ENCODE results near the gene PDE4B.

DNA sequence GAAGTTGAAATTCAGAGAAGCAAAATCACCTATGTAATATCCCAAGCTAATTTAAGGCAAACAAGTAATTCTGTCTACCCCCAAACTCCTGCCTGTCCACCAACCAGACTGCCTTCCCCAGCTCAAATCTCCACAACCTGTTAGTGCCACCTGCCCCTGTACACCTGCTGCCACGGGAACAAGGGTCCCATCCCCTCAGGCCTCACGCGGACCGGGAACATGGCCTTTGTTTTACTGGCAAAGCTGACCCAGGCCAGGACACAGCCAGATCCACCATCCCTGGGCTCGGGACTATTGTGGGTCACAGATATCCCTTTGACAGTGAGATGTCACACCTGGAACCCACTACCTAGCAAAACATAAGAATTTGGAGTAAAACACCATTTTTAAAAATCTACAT, 601.9 kb downstream of the PDE4B start:
- TF ChIP-seq, protein P1, sequence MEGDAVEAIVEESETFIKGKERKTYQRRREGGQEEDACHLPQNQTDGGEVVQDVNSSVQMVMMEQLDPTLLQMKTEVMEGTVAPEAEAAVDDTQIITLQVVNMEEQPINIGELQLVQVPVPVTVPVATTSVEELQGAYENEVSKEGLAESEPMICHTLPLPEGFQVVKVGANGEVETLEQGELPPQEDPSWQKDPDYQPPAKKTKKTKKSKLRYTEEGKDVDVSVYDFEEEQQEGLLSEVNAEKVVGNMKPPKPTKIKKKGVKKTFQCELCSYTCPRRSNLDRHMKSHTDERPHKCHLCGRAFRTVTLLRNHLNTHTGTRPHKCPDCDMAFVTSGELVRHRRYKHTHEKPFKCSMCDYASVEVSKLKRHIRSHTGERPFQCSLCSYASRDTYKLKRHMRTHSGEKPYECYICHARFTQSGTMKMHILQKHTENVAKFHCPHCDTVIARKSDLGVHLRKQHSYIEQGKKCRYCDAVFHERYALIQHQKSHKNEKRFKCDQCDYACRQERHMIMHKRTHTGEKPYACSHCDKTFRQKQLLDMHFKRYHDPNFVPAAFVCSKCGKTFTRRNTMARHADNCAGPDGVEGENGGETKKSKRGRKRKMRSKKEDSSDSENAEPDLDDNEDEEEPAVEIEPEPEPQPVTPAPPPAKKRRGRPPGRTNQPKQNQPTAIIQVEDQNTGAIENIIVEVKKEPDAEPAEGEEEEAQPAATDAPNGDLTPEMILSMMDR (IDR thresholded peaks at IDR 0.05) = no peak
- no peak for TF ChIP-seq POLR2A (IDR thresholded peaks at IDR 0.05)

Data from esophagus squamous epithelium (tissue), 4 donors.